NOMO-1 treated with dmso at 0.1 percent for 144 hours (cell line): ENCODE data around the gene TSPAN14.

ENCODE experiments used
- DNase-seq: peaks from one replicate; lab custom pipeline; 2025; ENCODE audit not compliant: unreplicated experiment; lab: John Stamatoyannopoulos, UW

TSPAN14 gene

DNA sequence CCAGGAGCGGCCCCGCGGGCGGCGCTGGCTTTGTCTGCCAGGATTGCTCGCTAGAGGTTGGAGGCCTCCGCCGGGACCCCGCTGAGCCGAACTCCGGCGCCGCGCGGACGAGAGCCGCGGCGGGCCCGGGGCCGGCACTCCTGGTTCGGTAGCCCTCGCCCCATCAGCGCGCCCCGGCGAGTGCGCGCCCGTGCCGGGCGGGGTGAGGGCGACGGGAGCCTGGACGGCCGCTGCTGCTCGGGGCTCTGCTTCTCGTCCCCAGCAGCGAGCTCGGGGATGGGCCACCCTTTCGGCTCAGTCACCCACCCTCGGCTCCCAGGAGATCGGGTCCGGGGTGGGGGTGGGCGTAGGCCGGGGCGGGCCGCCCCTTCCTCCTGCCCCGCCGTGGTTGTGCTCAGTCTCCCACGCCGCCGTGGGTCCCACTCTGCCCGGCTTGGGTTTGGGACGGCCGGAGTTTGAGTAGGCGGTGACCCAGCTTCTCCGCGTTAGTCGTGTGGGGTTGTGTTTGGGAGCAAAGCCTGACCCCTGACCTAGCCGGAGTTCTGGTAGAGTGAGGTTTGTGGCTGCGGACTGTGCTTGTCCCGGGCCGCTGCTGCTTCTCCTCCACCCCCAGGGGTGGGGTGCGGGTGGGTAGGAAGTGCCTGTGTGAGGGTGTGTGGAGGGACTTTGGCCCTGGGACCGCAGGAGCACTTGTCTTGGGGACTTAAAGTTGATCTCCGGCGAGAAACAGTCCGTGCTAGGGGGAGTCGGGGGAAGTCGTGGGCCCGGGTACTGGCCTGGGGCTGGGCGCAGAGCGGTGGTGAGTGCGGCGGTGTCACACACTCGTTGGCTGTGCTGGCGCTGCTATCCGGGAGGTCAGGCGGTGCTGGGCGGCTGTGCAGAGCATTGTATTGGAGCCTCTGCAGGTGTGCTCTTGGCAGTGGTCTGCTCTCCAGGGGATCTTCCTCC is 677 bp downstream of the TSPAN14 start:
- peak; percentile 59 for DNase-seq

DNA sequence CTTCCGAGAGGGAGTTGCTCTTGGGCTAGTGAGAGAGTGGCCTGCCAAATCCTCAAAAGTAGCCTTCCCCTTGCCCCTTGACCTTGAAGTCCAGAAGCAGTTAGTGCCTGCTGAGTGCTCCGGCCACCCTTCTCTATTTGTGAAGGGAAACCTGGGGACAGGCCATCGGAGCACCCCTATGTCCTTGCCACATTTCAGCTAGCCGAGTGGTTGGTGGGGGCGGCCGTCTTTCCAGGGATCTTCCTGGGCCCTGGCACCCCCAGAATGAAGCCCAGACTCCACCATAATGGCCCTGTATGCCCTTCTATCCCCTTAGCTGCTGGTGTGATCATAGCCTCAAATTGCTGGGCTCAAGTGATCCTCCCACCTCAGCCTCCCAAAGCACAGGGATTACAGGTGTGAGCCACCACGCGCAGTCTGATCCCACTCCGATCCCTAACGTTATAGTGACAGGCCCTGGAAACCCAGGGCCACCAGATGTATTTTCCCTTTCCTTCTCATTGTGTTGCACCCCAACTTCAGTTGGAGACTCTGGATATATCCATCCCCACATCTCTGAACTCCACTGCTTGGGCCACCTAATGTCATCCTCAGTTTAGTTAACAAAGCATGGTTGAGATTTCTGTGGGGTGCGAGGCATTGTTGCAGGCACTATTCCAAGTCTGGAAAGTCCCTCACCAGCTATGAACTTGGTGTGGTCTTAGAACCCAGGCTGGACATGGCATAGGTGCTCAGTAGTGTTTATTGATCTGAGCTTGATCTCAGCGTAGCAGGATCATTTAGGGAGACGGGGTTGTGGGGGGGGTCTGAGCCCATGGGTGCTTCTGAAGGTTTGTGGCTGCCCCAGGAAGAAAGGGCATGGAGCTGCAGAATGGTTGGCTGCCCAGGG is 1.6 kb downstream of the TSPAN14 start:
- DNase-seq: no peak

DNA sequence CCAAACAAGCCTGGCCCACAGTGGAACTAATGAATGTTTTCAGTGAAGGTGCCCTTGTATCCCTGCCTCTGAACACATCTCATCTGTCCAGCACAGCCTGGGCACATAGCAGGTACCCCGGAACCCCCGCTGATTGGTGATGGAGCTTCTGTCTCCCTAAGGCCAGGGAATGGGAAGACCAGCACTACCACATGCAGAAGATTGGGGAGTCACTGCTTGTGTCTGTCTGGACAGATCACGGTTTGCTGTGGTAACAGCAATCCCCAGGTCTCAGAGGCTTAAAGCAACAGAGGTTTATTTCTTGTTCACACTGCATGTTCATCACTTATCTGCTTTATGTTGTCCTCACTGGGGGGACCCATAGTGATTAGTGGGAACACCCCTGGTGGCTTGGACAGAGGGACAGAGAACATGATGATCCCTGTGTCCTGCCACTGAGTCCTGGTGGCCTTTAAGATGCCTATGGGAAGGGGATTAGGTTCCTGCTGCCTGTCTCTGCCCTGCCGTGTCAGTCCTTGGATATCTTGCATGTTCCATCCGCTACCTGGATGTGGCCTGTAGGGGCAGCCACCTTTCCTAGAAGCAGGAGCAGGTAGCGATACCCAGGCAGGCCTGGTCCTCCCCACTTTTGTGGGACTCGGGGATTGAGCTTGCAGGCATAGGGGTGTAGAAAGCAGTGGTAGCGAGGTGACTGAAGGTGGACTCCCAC is 3.6 kb downstream of the TSPAN14 start:
- DNase-seq: no peak

DNA sequence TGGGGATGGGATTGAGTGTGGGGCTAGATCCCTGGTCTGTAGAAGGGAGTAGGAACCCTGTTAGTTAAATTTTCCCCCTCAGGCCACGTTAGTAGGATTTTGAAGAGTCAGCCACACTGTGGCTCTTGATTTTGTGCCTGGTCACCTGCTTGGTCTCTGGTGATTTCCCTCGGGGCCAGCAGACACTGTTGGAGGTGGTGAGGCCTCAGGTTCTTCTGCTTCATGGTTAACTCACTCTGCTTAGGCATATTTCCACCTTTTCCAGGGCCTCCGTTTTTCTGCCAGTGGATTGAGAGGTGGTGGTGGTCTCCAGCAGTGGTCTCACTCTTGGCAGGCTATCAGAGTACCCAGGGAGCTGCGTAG is 4.1 kb downstream of the TSPAN14 start:
- DNase-seq: no peak

DNA sequence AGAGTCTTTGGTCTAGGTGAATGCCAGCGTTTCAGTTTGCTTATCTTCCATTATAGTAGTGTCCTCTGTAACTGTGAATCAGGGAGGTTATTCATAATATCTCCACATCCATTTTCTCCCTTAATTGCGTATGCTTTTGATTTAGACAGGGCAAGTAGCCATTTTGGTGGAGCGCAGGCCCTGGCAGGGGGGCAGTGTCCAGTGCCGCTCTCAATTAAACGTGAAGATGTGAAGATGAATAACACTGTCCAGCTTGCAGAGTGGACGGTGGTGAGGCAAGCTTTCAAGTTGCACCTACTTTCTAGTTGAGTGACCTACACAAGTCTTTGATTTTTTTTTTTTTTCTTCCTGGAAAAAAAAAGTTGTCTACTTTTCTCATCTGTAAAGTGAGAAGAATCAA is 4.5 kb downstream of the TSPAN14 start:
- no peak for DNase-seq

DNA sequence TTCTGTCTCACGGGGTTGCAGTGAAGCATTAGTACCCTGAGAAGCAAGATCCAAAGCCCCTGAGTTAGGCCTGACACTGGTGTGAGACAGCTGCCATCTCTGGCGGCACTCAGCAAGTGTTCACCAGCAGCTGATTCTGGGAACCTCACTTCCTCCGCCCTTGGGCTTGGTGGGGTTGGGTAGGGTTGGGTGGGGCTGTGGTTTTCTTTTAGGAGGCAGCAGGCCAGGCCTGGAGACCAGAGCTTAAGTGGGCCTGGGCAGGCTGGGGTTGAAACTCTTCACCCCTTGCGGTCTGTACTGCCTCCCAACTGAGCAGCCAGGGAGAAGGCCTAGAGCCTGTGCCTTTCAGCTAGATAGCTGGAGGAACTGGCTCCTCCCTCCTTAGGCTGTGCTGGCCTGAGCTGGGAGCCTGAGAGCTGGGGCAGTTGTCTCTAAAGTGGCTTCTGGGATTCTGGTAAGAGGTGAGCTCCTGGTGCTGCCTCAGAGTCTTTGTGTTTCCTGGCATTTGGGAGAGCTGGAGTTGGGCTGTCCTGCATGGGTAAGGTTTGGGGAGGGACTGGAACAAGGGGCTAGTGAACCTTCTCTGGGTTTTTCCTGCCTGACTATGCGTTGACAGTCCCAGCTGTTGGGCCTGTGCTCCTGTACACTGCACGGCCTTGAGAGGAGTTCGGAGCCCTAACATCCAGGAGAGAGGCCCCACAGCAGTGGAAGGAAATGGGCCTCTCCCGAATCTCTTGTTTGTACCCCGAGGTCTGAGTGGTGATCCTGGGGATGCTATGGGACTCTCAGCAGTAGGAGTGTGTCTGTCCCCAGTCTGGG is 5.1 kb downstream of the TSPAN14 start:
- peak; percentile 78 for DNase-seq

DNA sequence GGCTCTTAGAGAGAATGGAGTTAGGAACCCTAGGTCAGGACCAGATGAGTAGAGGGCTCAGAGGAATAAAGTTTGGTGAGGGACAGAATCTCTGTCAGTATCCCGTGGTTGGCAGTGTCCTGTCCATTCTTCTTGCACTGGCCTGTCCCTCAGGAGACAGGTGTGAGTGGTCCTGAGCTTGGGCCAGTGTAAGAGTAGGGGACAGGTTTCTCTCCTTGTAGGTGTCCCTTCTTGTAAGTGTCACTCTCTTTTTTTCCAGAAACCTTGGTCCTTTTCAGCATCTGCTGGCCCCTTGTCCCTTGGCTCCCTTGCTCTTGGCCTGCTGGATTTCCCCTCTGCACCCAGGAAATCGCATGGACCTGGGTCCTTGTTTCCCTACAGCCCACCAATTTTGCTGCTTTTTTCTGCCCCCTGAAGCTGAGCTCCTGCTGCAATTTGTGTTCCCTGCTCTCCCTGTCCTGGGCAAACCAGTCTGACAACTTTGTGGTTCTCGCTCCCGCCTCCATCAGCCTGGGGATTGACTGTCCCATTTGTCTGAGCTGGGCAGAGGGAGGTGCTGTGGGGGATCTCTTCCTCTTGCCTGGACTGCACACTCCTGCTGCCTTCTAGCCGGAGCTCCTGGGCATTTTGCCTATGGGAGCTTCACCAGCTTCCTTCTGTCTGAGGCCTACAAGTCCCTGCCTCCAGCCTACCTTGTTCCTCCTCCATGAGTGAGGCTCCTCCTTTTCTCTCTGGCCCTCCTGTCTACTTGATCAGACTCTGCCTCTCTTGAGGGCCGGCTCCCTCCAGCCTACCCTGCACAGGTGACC is 6.5 kb downstream of the TSPAN14 start:
- DNase-seq: no peak

DNA sequence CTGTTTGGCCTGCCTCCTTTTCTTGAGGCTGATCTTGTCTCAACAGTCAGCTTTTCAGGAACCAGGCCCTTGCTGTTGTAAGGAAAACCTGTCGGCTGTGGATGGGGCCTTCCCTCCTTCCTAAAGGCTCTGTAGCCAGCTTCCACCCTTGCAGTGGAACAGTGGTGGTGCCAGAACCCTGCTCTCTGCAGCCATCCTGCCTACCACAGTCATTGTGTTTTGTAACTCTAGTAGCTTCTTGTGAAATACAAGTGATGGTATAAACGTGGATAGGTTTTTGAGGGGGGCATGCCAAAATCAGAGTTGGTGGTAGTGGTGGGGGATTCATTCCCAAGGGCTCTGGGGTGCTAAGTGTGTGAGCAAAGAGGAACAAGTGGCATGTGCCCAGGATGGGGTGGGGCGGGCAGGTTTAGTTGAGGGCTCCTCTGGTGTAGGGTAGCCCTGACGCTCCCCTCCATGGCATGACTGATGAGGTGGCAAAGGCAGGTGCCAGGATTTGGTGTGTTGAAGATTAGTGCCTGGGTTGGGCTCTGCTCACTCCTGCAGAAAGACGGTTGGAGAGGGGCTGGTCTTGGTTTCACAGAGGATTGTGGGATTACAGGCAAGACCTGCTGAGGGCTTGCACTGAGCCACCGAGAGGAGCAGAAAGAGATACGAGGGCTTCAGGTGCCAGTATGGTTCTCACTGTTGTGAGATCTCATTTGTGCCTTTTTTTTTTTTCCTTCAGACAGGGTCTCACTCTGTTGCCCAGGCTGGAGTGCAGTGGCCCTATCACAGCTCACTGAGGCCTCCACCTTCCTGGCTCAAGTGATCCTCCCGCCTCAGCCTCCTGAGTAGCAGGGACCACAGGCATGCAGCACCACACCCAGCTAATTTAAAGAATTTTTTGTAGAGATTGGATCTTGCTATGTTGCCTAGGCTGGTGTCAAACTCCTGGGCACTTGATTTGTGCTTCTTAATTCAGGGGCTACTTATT is 7.4 kb downstream of the TSPAN14 start:
- DNase-seq: no peak

DNA sequence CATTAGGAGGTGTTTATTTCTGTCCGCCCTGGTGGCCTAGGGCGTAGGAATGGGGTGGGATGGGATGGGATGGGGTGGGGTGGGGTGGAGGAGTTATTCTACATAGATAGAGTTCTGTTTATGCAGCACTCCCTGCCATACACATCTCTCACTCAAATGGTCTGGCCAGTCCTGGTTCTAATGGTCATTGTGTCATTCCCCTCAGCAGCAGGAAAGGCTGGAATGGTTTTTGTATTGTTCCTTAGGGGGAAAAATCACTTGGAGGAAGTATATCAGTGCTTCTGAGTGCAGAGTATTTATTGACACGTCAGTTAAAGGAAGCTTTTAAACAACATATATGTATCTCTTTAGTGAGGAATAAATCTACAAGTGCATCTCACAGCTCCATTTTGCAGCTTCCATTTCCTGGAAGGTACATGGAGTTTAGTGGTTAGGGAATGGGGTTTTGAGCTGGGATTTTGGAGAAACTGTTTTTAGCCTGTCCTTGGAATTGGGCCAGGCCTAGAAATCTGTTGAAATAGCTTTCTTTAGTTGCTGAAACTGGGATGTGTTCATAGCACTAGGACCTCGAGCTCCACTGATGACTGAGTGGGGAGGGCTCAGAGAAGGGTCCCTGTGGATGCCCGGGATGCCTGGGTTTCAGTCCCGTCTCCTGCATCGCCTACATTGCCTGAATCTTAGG is 8.3 kb downstream of the TSPAN14 start:
- DNase-seq: no peak

DNA sequence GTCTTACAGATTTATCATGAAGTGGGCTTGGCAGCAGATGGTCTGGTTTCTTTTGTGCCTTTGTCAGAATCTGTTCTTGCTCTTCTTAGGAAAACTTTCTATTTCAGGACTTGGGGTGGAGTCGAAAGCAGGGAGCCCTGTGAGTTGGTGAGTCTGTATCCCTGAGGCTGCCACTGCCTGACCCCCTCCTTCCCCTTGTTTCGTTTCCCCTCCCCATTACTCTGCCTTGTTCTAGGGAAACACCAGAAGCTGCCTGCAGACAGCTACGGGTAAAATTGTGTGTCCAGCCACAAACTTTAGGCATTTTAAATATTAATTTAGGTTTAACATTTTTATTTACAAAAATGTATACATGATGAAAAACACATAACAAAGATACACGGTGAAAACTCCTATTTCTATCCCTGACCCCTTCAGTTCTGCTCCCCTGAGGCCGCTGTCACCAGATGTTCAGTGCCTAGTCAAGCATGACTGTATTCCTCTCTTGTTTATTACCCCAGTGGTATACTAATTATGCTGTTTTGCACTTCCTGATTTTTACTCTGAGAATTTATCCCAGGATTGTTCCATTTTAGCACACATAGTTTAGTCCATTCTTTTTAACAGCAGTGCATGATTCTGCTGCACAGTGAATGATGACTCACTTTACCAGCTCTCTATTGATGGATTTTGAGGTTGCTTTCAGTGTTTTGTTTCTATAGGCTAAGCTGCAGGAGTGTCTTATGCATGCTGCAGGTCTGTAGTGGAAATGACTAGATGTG is 9.1 kb downstream of the TSPAN14 start:
- DNase-seq: no peak

DNA sequence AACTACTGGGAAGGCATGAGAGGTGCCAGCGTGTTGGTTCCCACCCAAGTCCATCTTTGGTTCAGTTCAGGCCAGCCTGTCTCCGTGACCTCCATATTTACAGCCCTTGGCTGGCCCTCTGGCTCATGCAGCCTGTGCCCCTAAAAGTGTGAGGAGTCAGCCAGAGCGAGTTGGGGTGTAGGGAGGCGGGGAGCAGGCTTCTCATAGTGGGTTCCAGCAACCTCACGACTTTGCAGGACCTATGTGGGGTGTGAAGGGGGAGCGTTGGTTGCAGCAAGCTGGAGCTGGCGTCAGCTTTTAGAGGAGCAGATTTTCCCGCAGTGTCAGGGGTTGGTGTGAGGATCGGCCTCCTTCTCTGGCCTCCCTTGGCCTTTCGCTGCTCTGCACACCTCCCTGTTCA is 9.8 kb downstream of the TSPAN14 start:
- DNase-seq: no peak

DNA sequence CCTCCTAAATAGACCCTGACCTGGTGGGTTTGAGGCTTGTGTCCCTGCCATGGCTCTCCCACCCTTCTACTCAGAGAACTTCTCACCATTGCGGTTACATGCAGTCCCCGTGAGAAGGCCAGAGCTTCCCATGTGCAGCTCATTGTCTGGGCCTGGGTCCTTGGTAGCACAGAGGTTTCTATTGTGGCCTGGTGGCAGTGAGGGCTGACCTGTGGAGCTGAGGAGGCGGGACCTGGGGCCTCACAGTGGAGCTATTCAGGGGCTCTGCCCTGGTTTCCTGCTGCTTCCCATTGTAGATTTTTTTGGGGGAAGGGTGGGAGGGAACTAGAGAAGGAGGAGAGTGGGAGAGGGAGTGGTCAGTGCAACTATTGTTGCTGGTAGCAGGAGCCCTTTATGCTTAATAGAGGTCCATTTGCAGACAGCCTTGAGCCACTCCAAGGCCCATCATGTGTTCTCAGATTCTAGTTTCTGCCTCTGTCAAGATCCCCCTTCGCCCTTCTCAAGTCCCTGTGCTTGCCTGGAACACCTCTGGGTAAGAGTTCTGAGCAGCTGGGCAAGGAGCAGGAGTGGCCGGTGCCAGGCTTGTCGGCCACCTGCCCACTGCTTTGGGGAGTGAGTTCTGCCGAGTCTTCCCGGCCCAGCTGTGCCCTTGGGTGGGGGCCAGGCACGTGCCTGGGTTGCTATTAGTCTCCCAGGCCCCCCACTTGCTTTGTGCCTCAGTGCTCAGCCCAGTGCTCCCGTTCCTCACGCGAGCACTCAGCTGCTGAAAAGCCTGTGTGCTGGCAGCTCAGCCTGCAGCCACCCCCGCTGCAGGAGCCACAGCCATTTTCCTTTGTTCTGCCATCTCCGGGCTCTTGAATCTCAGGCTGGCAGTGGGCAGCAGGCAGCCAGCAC is 10.7 kb downstream of the TSPAN14 start:
- DNase-seq: no peak

DNA sequence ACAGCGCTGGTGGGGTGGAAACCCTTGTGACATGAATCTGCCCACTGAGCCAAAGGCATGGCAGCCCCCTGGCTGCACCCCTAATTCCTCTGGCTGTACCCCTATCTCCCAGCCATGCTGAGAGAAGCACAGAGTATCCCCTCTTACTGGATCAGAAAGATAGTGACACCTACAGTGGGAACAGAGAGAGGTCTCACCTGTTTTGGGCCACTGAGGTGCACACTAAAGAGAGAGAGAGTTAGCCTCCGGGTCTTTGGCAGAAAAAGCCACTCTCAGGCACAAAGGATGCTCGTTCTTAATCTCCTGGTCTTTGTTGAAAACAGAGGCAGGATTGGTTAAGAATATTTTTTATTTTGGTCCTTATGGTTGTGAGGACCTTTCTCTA is 11.3 kb downstream of the TSPAN14 start:
- no peak for DNase-seq

DNA sequence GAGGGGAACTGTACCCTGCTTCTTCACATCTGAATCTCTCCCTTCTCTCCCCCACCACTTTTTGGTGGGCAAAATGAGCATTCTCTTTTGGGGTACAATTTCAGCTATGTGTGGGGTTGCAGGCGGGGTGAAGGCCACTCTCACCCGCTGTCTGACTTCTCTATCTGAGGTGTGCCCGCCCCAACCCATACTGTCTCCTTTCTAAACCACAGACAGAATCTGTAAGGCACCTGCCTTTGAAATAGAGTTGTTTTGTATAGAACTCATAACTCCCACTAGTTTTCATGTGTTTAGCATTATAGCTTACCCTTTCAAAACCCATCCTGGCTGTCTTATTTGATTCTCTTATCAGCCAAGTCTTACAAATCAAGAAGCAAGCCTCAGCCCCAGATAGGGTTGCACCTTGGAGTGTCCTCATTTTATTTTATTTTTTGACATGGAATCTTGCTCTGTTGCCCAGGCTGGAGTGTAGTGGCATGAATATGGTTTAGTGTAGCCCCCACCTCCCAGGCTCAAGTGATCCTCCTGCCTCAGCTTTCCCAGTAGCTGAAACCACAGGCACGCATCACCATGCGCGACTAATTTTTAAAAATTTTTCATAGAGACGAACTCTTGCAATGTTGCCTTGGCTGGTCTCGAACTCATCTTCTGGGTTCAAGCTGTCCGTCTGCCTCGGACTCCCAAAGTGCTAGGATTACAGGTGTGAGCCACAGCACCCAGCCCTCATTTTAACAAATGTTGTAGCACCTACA is 11.9 kb downstream of the TSPAN14 start:
- DNase-seq: no peak

DNA sequence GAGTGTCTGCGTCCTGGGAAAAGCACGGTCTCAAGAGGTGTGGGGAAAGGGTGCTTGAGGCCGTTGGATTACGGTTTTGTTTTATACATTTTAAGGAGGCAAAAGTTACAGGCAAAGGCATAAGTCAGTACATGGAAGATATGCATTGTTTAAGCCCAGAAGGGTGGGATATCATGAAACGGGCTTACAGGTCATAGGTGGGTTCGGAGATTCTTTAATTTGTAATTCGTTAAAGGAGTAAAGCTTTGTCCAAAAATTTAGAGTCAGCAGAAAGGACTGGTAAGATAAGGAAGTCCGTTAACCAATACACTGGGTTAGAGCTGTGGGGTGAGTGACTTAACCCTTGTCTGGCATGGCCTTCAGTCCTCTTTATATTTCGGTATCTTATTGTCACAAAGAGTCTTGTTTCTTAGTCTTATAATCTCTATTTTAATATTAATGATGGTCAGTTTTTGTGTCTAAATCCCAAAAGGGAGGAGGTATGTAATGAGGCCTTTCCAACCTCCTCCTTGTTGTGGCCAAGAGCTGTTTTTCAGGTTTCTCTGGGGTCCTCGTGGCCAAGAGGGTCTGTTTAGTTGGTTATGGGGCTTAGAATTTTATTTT is 12.7 kb downstream of the TSPAN14 start:
- DNase-seq: no peak
